A204.1 (cell line): ENCODE measurements around the gene PHACTR2.
"Not testable (repeated sequence)": the region's sequence is repeated elsewhere in the genome, so short reads cannot be mapped to it uniquely, and the experiment has no call there.

ENCODE experiments used
- FAIRE-seq: peaks from 2 replicates; lab custom pipeline; 2012; peaks lifted over from hg19 to GRCh38; lab: Jason Lieb, UNC

Gene PHACTR2

GRCh38 chr6:143677891-143678791, at the start of gene PHACTR2:
PHACTR2 (plus strand) TSS chr6:143677965; CDS start chr6:143678164, 199 bp downstream.
- FAIRE-seq: no peak

DNA sequence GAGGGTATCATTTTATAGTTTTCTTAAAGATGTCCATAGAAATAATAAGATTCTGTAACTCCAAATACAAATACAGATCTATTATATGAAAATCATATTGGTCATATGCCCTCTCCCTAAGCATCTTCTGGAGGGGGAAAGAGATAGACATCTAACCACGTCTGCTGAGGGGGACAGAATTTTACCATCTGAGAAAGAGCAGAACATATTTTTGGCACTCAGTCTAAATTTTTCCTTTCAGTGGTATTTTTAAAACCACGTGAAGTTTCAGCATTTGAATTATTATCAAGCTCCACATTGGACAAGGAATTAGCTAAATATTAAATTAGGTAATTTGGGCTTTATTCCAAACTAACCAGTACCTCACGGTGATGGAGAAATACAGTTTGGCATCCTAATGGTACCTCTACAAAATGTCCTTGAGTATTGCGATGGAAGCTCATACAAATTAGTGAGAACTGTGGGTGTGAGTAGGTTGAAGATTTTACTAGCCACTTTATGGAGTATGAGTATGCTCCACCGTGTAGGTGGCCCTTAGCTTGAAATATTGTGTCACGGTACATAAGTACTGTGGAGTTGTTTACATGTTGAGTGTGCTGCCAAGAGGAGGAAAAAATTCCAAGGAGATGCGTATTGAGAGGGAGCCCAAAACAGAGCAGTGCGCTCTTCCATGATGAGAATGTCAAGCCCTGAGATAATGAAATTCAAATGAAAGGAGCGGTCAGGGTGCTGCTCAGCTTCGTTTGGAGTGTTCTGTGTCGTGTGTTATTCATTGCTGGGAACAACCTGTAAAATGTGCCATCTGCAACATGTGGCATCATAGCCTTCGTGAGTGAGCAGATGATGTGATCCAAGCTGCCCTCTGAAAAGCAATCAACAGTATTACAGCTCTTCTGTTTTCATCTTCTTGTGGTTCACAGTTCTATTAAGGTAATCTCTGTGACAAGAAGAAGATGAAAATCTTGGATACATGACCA, 48.4 kb upstream of the PHACTR2 start:
- no peak for FAIRE-seq

- FAIRE-seq: not testable (repeated sequence)
Observed at GRCh38 chr6:143631196-143631595, 46.6 kb upstream of the PHACTR2 start.

- no peak for FAIRE-seq
Observed at GRCh38 chr6:143632894-143633293, 44.9 kb upstream of the PHACTR2 start.

DNA sequence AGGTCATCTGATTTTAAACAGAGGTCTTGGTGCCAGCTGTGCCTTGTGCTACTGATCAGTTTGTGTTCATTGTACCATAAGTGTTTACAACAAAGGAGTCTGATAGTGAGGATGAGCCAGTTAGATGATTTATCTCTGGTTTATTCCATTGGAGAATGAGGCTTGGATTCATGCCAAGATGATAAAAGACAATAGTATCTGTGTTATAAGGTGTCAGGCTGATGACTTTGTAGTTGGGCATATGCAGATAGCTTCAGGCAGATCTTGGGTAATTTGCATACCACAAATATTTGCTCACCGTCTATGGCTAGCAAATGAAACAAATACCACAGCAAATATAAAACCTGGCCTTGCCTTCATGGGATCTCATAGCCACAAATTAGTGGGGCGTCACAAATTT, 43.3 kb upstream of the PHACTR2 start:
- FAIRE-seq: no peak

DNA sequence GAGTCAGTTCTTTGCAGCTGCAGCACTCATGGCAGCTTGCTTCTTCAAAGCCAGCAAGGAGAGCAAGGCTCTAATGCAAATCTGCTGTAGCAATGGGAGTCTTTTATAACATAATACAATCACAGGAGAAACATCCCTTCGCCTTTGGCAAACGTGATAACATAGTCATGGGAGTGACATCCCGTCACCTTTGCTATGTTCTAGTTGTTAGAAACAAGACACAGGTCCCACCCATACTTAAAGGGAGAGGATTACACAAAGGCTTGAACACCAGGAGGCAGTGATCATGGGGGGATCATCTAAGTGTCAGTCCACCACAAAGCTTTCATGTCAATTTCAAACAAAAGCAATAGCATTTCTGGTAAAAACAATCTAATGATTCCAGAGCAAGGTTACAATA, 40.1 kb upstream of the PHACTR2 start:
- no peak for FAIRE-seq

- no peak for FAIRE-seq
Observed at GRCh38 chr6:143642403-143642802, 35.4 kb upstream of the PHACTR2 start.

DNA sequence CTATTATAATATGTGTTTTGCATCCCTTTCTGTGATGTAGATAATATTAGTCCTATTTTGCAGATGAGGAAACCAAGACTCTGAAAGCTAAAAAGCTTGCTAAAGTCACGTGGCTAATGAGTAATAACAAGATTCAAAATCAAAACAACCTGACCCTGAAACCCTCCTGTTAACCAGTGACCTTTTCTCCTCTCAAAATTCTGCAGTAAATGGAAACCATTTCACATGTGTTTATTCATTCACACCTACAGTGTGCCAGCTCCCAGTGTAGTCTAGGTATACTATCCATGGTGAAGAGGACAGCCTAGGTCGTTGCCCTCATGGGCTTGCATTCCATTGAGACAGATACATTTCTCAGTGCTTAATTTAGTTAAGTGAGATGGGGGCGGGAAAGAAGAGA, 30.6 kb upstream of the PHACTR2 start:
- FAIRE-seq: no peak

- FAIRE-seq: no peak
Observed at GRCh38 chr6:143647732-143648131, 30.0 kb upstream of the PHACTR2 start.

GRCh38 chr6:143649319-143649718, 28.4 kb upstream of the PHACTR2 start:
- not testable (repeated sequence) for FAIRE-seq

DNA sequence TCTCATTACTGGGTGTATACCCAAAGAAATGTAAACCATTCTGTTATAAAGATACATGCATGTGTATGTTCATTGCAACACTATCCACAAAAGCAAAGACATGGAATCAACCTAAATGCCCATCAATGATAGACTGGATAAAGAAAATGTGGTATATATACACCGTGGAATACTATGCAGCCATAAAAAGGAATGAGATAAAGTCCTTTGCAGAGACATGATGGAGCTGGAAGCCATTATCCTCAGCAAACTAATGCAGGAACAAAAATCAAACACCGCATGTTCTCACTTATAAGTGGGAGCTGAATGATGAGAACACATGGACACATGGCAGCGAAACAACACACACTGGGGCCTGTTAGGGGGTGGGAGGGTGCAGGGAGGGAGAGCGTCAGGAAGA, 26.4 kb upstream of the PHACTR2 start:
- not testable (repeated sequence) for FAIRE-seq

- no peak for FAIRE-seq
Observed at GRCh38 chr6:143652841-143653331, 24.9 kb upstream of the PHACTR2 start.

DNA sequence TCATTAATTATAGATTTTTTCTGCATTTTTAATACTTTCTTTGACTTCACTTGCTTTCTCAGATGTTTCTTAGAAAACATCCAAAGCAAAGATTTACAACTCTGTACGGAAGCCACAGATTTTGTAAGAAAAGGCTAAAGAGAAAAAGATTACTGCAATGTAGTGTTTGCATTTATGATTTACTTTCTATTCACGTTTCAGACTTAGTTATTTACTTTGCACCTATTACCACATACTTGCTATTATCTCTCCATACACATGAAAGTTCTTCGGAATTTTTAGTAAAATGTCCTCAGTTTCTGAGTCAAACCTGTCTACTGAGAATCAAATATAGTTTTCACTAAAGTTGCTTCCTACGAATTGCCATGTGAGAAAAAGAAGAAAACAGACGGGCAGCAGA, 22.2 kb upstream of the PHACTR2 start:
- FAIRE-seq: peak; percentile 19

DNA sequence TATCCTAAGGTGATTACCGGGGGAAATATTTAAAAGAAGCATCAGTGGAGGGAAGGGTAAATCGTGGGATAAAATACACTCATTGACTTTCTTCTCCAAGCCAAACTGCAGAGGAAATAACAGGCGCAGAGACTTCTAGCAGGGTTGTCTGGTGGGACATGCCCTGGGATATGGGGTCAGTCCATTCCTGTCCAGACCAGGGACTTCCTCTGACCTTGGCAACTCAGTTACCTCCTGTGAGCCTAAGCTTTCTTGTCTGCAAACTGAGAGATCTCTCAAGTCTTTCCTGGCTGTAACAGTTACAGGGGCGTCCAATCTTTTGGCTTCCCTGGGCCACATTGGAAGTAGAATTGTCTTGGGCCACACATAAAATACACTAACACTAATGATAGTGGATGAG, 21.7 kb upstream of the PHACTR2 start:
- no peak for FAIRE-seq

- no peak for FAIRE-seq
Observed at GRCh38 chr6:143657809-143658208, 20.0 kb upstream of the PHACTR2 start.

- FAIRE-seq: not testable (repeated sequence)
Observed at GRCh38 chr6:143660170-143660569, 17.6 kb upstream of the PHACTR2 start.

DNA sequence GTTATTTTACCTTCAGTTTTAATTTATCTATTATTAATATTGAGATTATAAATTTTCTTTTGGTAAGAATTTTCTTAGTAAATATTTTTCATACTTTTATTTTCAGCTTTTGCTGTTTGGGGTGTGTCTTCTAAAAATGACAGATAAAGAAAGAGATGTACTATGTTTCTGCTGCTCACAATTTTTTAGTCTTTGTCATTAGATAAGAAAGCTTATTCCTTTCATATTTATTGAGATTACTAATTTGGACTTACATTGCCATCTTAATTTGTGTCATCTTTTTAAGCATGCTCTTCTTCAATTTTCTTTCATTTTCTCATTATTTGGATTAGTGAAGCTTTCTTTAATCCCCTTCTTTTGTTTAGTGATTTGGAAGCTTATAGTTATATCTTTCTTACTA, 13.6 kb upstream of the PHACTR2 start:
- FAIRE-seq: no peak

DNA sequence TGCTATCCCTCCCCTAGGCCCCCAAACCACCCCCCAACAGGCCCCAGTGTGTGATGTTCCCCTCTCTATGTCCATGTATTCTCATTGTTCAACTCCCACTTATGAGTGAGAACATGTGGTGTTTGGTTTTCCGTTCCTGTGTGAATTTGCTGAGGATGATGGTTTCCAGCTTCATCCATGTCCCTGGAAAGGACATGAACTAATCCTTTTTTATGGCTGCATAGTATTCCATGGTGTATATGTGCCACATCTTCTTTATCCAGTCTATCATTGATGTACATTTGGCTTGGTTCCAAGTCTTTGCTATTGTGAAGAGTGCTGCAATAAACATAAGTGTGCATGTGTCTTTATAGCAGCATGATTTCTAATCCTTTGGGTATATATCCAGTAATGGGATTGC, 11.8 kb upstream of the PHACTR2 start:
- not testable (repeated sequence) for FAIRE-seq

GRCh38 chr6:143669483-143669882, 8.3 kb upstream of the PHACTR2 start:
- FAIRE-seq: not testable (repeated sequence)

- FAIRE-seq: no peak
Observed at GRCh38 chr6:143673669-143674068, 4.1 kb upstream of the PHACTR2 start.

DNA sequence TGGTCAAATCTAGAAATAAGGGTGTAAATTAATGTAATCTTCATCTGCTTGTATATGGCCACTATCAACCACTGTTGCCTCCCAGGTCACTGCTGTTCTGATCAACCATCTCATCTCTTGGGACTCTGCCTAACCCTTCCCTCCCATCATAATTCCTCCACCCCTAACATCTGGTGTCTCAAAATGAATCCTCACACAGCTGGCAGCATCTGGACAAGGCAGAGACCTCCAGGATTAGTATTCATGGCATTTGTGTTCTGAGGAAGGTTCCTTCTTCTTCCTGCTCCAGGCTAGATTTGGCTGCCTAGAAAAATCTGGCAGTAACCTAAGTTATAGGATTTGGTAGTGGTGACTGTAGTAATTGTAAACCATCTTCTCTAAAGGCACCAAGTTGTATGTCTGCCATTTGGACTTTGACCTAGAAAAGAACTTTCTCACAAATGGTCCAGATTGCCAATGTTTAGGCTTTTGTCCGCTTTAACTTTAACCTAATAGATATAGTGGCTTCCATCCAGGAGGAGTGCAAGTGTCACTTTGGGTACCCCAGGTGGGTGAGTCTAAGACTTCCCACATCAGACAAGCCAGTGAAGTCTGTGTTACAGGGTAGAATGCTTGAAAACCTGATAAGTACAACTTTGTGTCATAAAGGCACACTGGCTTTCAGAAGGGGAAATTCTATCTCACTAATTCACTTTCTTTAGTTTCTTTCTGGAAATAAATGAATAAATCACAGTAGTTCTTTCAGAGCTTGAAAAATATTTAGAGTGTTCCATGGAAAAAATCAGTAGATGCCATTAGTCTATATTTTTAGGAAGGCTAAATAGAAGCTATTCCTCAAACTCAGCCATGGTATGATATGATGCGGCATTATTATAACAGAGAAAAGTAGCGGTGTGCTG, 3.0 kb upstream of the PHACTR2 start:
- peak; percentile 11 for FAIRE-seq
